GM21423 (cell line): ENCODE data around the gene SLC35E3.
A peak's percentile ranks its signal among the peaks of the same experiment; 100 is the strongest.

Experiments used
- ATAC-seq: cut with Tn5 transposase; IDR thresholded peaks from one replicate; pipeline ENCODE4 v1.9.1; 2021; ENCODE audit warnings: mild to moderate bottlenecking, moderate library complexity; ENCODE audit not compliant: unreplicated experiment

The SLC35E3 gene

DNA sequence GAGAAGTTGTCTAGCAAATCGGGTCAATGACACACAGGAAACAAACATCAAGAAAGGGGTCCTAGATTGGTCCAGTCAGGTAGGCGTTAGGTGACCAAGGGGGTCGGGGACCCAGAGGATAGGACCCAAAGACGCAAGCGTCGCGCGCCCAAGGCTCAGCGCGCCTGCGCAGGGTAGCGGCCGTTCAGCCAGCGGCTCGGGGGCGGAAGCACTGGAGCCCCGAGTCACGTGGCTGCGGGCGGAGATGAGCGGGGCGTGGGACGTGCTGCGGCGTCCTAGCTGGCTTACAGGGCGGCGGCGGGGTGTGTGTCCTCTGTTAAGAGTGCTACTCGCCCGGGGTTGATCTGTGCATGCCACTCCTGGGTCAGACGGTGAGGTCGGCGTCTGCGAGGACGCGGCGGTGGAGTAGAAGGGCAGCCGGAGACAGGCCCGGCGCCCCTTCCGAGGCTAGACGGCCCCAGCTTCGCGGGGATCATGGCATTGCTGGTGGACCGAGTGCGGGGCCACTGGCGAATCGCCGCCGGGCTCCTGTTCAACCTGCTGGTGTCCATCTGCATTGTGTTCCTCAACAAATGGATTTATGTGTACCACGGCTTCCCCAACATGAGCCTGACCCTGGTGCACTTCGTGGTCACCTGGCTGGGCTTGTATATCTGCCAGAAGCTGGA, at the start of gene SLC35E3:
TSS of gene SLC35E3 (plus strand) at position 273 of the 668 bp plus-strand sequence. CDS start at position 475, 202 bp downstream.
- ATAC-seq, result peak; percentile 97

- no peak for ATAC-seq
Observed at GRCh38 chr12:68699486-68699885, 46.5 kb upstream of the SLC35E3 start.

DNA sequence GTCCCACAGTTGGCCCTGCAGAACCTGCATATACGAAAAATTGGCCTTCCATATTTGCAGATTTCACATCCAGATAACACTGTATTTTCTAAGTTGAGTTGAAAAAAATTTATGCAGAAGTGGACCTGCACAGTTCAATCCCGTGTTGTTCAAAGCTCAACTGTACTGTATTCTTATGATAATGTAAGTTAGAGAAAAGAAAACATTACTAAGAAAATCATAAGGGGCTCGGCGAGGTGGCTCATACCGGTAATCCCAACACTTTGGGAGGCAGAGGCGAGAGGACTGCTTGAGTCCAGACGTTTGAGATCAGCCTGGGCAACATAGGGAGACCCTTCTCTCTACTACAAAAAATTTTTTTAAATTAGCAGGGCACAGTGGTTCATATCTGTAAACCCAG, 18.2 kb upstream of the SLC35E3 start:
- ATAC-seq, result no peak

DNA sequence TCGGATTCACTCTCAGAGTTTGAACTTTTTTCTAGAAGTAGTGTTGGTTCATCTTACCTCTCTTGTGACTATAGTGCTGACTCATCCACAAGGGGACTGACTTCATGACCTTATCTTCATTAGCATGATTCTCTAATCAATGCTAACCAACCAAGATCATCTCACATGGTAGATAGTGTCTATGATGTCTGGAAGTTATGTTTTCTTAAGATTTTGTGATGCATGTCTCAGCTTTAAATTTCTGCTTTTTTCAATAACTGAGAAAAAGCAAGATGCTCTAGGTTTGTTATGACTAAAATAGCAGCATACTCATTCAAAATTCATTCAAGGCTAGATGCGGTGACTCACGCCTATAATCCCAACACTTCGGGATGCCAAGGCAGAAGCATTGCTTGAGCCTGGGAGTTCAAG, 12.3 kb upstream of the SLC35E3 start:
- ATAC-seq, result no peak

DNA sequence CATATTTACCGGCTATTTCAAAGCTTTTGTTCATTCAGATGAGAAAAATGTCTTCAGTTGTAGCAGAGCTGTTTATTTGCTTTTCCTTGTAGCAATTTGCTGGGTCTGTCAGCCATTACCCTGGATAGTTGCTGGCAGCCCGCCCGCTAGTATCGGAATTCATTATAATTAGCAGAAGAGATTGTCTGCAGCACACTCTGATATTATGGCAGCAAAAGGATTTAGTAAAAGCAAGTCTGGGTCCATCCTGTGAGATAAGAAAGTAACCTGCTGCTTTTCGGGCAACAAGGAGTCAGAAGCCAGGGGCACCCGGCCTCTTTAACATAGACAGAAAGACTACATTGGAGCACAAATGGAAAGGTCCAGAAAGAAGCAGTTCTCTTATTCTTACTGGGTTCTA, 6.1 kb upstream of the SLC35E3 start:
- ATAC-seq, result no peak

GRCh38 chr12:68743356-68743755, 2.6 kb upstream of the SLC35E3 start:
- ATAC-seq, result no peak

- no peak for ATAC-seq
Observed at GRCh38 chr12:68745376-68745903, 536 bp upstream of the SLC35E3 start.

- ATAC-seq, result peak; percentile 36
Observed at GRCh38 chr12:68746572-68747180, 700 bp downstream of the SLC35E3 start.

- no peak for ATAC-seq
Observed at GRCh38 chr12:68749443-68749842, 3.5 kb downstream of the SLC35E3 start.

DNA sequence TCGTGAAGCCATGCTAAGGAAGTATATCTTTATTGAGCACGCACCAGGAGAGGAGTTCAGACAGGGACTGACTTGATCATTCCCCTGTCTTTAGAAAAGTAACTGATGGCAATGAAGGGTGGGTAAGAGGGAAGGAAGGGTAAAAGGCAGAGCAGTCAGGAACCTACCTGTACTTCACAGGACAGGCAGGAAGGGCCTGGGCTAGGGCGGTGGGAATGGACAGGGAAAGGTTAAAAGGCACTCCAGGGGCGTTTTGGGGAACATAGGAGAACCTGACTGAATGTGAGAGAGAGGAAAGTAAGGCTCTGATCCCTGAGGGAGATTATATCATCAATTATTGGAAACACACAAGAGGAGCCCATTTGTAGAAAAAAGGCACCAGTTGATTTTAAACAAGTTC, 3.9 kb downstream of the SLC35E3 start:
- no peak for ATAC-seq

DNA sequence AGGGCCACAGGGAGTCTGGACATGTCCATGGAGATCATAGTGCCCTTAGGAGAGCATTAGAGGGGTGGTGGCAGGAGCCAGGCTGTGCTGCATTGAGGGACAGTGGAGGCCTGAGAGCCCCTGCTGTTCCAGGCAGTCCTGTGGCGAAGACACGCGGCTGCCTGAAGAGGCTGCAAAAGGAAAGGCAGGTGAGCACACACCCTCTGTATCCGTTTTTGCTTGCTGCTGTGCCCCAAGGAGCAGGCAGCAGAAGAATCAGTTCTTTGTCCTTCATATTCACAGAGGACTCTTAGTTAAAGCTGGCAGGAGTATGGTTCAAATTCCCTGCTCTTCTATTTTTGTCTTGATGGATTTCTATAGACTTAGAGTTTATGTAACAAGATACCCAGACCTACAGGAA, 4.5 kb downstream of the SLC35E3 start:
- ATAC-seq, result no peak

DNA sequence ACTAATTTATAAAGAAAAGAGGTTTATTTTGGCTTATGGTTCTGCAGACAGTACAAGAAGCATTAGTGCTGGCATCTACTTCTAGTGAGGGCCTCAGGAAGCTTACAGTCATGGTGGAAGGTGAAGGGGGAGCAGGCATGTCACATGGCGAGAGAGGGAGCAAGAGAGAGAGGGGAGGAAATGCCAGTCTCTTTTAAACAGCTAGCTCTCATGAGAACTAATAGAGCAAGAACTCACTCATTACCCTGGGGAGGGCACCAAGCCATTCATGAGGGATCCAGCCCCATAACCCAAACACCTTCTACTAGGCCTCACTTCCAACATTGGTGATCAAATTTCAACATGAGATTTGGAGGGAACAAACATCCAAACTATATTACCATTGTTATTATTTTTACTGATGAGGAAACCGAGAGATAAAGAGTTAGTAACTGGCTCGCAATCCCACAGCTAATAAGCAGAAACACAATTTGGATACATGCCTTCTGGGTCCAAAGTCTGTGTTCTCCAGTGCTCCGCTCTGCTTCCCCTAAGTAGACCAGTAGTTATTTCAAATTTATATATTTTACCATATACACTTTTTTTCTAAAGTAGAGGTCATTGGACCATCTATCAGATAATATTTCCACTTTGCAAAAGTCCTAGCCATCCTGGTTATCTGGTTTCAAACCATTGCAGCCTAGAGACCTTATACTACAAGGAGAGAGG, 9.7 kb downstream of the SLC35E3 start:
- no peak for ATAC-seq

GRCh38 chr12:68759852-68760251, 13.9 kb downstream of the SLC35E3 start:
- ATAC-seq, result no peak

- no peak for ATAC-seq
Observed at GRCh38 chr12:68760806-68761441, 14.9 kb downstream of the SLC35E3 start.

DNA sequence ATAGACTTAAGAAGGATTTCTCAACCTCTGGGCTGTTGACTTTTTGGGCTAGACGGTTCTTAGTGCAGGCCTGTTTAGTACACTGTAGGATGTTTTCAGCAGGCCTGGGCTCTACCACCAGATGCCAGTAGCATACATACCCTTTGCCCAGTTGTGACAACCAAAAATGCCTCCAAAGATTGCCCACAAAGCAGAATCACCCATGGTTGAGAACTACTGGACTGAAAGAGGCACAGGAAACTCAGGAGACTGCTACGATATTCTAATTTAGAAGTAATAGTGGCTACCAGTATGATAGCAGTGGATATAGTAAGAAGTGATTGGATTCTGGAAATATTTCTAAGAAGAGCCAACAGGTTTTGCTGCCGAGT, 15.5 kb downstream of the SLC35E3 start:
- ATAC-seq, result no peak

DNA sequence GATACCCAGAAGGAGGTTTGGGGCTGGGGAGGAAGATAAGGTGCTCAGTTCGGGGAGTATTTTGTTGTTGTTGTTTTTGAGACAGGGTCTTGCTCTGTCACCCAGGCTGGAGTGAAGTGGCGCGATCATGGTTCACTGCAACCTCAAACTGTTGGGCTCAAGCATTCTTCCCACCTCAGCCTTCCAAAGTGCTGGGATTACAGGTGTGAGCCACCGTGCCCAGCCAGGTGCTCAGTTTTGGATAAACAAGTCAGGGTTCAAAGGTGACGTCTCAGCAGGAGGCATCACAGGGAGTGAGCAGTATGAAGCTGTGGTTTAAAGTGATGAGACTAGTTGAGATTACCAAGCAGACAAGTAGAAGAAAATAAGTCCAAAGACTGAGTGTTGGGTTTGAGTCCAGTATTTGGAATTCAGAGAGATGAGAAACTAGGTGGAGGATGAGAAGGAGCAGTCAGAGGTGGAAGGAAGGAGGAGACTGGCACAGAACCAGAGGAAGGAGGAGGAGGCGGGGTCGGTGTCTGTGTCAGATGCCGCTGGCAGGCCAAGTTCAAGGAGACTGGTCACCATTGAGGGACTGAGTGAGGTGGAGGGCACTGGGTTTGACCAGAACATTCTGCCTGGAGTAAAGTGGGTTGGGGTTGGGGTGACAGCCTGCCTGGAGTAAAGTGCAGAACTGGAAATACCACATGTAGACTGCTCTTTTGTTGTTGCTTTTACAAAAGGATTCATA, 16.1 kb downstream of the SLC35E3 start:
- ATAC-seq, result no peak

DNA sequence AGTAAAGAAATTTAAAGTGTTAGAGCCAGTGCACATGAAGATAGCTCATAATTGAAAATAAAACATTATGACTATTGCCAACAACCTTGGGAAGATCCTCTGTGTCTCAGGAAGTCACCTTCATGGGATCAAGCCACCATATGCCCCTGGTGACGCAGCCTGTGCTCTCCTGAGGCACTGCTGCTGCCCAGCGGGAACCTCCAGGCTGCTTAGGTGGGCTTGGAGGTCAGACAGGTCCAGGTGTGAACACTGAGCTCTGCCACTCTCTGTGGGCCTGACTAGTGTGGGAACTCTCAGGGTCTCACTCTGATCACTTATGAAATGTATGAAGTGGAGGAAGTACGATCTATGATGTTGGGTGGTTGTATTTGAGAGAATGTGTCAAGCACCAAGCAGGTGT, 16.7 kb downstream of the SLC35E3 start:
- ATAC-seq, result no peak

DNA sequence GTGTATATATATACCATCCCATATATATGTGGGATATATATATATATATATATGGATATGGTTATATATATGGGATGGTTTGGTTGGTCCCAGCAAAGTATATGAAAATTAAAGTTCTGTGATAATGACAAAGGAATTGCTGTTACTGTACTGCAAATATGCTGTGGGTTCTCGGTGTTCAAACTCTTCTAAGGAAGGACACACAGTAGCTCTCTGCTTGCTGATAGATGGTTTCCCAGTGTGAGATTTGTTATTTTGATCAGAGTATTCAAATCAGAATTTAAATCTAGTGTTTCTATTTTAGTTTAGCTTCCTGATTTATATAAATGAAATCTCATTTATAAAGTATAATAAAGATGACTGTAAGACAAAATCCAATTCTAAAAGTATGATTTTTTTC, 19.7 kb downstream of the SLC35E3 start:
- ATAC-seq, result no peak

DNA sequence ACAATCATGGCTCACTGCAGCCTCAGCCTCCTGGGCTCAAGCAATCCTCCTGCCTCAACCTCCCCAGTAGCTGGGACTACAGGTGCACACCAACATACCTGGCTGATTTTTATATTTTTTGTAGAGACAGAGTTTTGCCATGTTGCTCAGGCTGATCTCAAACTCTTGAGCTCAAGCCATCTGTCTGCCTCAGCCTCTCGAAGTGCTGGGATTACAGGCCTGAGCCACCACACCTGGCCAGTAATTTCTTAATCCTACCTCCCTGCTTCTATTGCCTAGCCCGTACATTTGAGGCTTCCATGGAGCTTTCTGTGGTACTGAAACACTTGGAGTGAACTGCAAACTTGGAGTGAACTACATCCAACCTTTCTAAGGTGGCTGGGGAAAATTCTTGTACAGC, 20.7 kb downstream of the SLC35E3 start:
- no peak for ATAC-seq

DNA sequence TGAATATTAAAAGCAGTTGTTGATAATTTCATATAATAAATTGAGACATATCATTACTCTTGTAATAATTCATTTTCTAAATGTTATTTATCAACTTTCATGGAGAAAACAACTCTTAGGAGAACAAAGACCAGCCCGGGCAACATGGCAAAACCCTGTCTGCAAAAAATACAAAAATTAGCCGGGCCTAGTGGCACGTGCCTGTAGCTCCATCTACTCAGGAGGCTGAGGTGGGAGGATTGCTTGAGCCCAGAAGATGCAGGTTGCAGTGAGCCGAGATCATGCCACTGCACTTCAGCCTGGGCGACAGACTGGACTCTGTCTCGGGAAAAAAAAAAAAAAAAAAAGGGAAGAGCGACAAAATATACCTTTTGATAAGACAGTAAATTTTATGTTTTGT, 21.2 kb downstream of the SLC35E3 start:
- no peak for ATAC-seq

DNA sequence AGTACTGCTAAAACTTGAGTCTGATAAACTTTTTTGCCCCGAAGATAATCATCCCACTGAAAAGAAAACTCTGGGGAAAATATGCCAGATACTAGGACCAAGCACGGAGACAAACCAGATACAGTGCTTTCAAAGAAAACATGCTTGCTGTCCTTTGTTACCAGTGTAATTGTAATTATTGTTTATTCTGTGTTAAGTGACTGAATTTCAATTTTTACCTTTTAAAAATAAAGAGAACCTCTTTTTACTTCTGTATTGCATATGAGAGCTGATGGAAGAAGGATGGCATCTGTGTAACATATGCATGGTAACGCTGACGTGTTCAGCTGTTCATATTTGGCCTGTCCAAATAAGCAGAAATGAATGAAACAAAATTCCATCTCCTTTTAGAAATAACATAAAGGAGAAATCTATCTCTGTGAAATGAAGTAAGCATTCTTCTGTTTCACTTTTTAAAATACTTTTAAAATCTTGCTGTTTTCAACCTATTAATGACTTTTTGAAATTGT, 22.5 kb downstream of the SLC35E3 start:
- ATAC-seq, result no peak
